ENCODE data around the gene DDX39B. TPM values are rescaled to one million over a fixed set of nuclear protein-coding genes. Genes with fewer than 3 reads are reported as not detected.

The DDX39B gene
- total RNA-seq, 6 donors from 2014 or later = 201 to 541 (median 270) TPM

DNA sequence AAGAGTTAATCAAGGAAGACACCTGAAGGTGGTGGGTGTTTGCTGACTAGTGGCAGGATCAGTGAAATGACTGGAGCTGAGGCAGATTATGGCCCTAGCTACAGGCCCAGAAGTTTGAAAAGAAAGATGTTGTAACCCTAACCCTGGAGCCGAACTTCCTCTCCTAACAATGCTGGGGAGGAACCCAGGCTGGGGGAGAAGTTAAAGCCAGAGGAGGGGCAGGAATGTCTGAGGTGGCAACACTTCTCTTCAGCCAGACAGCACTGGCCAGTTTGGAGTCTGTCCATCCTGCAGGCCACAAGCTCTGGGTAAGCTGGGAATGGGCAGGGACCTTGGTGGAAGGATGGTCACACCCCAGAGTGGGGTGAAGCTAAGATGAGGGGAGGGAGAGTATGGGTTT lies 44.2 kb upstream of the DDX39B start, which contains the start of gene LST1:
Gene LST1, plus strand, starts transcription at position 270 of the 400 bp plus-strand sequence. CDS start 1,023 bp downstream, outside the sequence.
- Histone ChIP-seq H3K27me3 (no peaks in the 10 kb centered on the region), H3K36me3 (no peaks in the 10 kb centered on the region), H3K9me3 (no peaks in the 10 kb centered on the region), H3K4me3 (peak within 1 kb of the TSS in 2 of 4 donors; percentile 22 to 34), H3K4me1 (peaks cover 20 to 45% (median 30%) of the 10 kb centered on the region in 4 donors), H3K27ac (peak within 1 kb of the TSS; percentile 43 to 84 (median 66))
- peak; percentile 48 to 68 for ATAC-seq (ENCODE audit: low FRiP score in 2 of 2)
- TF ChIP-seq POLR2A (IDR thresholded peaks at IDR 0.05) = peak in 1 of 4 donors; percentile 7
- no peak for TF ChIP-seq EP300 (IDR thresholded peaks at IDR 0.05)
- WGBS, 2 donors = 23 to 24% methylated on average over 1 of the region's 1 CpG
- peak in 1 of 2 donors; percentile 63 for DNase-seq

DNA sequence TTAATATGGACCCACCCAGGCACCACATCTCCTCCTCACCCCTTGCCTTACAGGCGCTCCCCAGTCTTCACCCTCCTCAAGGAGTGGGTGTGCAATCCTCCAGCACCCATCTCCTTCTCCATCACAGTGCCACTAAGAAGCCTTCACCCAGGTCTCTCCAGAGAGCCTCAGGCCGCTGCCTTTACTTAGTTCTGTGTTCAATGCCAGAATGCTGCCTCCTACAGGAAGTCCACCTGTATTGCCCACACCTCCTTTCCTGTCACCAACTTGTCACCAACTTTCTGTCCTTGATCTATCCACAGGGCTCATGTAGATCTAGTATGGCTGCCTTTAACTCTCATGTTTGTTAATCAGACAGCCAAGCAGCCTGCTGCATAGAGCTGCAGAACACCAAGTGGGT lies 43.7 kb upstream of the DDX39B start:
- H3K36me3 ChIP-seq = no peaks in the 10 kb centered on the region
- peaks cover 22 to 50% (median 31%) of the 10 kb centered on the region in 4 donors for H3K4me1 ChIP-seq
- H3K4me3 ChIP-seq = no peak overlapping the region
- H3K9me3 ChIP-seq = no peaks in the 10 kb centered on the region
- TF ChIP-seq POLR2AphosphoS5 (IDR thresholded peaks at IDR 0.05) = no peak
- TF ChIP-seq POLR2A (IDR thresholded peaks at IDR 0.05) = no peak
- no peak for TF ChIP-seq EP300 (IDR thresholded peaks at IDR 0.05)
- TF ChIP-seq, protein P1, sequence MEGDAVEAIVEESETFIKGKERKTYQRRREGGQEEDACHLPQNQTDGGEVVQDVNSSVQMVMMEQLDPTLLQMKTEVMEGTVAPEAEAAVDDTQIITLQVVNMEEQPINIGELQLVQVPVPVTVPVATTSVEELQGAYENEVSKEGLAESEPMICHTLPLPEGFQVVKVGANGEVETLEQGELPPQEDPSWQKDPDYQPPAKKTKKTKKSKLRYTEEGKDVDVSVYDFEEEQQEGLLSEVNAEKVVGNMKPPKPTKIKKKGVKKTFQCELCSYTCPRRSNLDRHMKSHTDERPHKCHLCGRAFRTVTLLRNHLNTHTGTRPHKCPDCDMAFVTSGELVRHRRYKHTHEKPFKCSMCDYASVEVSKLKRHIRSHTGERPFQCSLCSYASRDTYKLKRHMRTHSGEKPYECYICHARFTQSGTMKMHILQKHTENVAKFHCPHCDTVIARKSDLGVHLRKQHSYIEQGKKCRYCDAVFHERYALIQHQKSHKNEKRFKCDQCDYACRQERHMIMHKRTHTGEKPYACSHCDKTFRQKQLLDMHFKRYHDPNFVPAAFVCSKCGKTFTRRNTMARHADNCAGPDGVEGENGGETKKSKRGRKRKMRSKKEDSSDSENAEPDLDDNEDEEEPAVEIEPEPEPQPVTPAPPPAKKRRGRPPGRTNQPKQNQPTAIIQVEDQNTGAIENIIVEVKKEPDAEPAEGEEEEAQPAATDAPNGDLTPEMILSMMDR (IDR thresholded peaks at IDR 0.05) = peak in 4 of 6 experiments; percentile 4 to 27 (median 12)
- no peak for DNase-seq
- H3K27ac ChIP-seq = peak overlapping the region; percentile 43 to 84 (median 66)
- no peak for ATAC-seq (ENCODE audit: low FRiP score in 2 of 2)
- 57 to 64% methylated on average over 2 of the region's 2 CpGs for WGBS, 2 donors
- H3K27me3 ChIP-seq = no peaks in the 10 kb centered on the region

DNA sequence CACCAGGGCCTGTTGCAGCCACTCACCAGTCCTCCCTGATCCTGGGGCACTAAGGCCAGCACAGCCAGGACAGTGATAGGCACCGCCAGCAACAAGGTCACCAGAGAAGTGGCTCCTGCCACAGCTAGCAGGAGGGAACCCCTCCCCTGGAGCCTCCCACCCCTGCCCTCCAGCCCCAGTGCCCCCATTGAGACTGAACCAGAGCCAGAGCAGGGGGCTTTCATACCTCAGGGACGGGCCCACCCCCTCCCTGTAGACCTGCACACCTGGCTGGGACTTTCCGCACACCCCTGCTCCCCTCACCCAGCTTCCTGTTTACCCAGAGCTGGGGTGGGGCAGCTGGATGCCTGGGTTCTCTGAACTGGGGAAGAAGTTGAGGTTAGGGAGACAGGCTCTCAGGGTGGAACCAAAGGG lies 40.4 kb upstream of the DDX39B start, which contains the start of gene LTB:
Gene LTB, minus strand, starts transcription at position 195 of the 414 bp plus-strand sequence. Its CDS starts 7 bp downstream, at position 188.
- ATAC-seq (ENCODE audit: low FRiP score in 2 of 2) = no peak

DNA sequence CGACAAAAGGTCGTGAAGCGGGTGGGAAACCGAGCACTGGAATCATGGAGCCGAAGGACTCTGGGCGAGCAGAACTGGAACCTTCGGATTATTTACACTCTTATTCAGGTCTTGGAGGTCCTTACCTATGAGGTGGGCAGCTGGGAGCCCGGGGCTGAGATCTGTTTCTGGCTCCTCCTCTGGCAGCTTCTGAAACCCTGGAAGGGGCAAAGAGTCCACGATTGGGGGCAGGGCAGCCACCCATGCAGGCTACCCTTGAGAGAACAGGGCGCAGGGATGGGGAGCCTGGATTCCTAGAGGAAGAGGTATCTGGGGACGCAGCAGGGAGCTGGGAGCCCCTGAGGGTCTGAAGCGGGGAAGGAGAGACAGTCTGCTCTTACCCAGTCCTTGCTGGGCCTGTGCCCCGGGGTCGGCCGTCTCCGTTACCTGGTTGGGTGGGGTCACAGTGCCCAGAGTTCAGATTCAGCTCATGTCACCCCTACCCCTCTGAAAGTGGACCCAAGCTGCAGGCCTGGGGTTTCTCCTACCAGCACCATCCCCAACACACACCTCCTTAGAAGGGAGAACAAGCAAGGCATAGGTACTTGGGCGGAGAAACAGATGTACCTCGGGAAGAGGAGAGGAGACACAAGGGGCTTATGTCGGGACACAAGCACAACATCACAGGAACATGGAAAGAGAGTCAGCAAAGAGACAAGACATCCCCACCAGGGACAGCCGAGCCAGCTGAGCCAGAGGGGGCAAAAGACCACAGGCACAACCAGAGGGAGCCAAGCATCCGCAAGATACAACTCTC lies 39.8 kb upstream of the DDX39B start:
- Histone ChIP-seq H3K9me3 (no peaks in the 10 kb centered on the region), H3K27ac (peak overlapping the region; percentile 77 to 96 (median 90)), H3K4me1 (peaks cover 23 to 33% (median 32%) of the 10 kb centered on the region in 4 donors), H3K27me3 (no peaks in the 10 kb centered on the region), H3K4me3 (peak overlapping the region; percentile 67 to 87 (median 74)), H3K36me3 (no peaks in the 10 kb centered on the region)
- TF ChIP-seq, protein P1 (IDR thresholded peaks at IDR 0.05) = no peak
- TF ChIP-seq POLR2A (IDR thresholded peaks at IDR 0.05) (no peak), EP300 (IDR thresholded peaks at IDR 0.05) (no peak), POLR2AphosphoS5 (IDR thresholded peaks at IDR 0.05) (no peak)
- WGBS, 2 donors = 22 to 28% methylated on average over 17 to 21 of the region's 21 CpGs
- ATAC-seq (ENCODE audit: low FRiP score in 2 of 2) (peak in 1 of 2 donors; percentile 16), DNase-seq (no peak)

More for the DNA sequence above, 40.4 kb upstream of the DDX39B start, which contains the start of gene LTB:
- H3K36me3 ChIP-seq = no peaks in the 10 kb centered on the region
- H3K4me1 ChIP-seq = peaks cover 23 to 38% (median 33%) of the 10 kb centered on the region in 4 donors
- no peaks in the 10 kb centered on the region for H3K27me3 ChIP-seq
- peak within 1 kb of the TSS; percentile 77 to 96 (median 90) for H3K27ac ChIP-seq
- no peaks in the 10 kb centered on the region for H3K9me3 ChIP-seq
- peak within 1 kb of the TSS; percentile 67 to 87 (median 74) for H3K4me3 ChIP-seq
- peak; percentile 41 to 59 for DNase-seq
- TF ChIP-seq EP300 (IDR thresholded peaks at IDR 0.05) = no peak
- TF ChIP-seq, protein P1 (IDR thresholded peaks at IDR 0.05) = no peak
- no peak for TF ChIP-seq POLR2AphosphoS5 (IDR thresholded peaks at IDR 0.05)
- no peak for TF ChIP-seq POLR2A (IDR thresholded peaks at IDR 0.05)
- 66% methylated on average over 3 of the region's 3 CpGs; no CpG with 5 or more reads in 1 of the 2 donors for WGBS, 2 donors

DNA sequence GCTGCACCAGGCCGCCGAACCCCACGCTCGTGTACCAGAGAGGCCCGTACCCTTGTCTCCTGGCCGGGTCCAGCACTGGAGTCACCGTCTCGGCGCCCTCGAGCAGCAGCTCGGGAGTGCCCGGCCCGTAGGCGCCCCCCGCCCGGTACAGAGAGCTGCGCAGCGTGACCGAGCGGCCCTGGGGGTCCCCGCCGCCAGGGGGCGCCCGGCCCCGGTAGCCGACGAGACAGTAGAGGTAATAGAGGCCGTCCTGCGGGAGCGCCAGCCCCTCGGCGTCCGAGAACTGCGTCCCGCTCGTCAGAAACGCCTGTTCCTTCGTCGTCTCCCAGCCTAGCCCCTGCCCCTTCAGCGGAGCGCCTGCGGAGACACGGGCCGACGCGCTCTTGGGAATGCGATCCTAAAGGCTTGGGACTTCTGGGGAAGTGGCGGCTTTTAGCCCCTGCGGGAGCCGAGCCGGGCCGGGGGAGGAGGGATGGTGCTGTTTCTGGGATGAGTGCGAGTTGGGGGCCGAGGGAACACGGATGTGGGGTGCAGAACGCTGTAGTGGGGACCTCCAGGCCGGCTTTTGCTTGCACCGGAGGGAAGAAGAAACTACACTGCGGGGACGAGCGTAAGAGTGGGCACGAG lies 39.1 kb upstream of the DDX39B start:
- peaks cover 21 to 26% (median 25%) of the 10 kb centered on the region in 4 donors for H3K4me1 ChIP-seq
- H3K27me3 ChIP-seq = no peaks in the 10 kb centered on the region
- peak; percentile 93 to 99 for DNase-seq
- ATAC-seq (ENCODE audit: low FRiP score in 2 of 2) = peak; percentile 95 to 98
- H3K9me3 ChIP-seq = no peaks in the 10 kb centered on the region
- WGBS, 2 donors = 0 to 4% methylated on average over 11 to 45 of the region's 62 CpGs
- H3K4me3 ChIP-seq = peak overlapping the region; percentile 67 to 87 (median 74)
- TF ChIP-seq, protein P1 (IDR thresholded peaks at IDR 0.05) = peak; percentile 95 to 99 (median 98)
- TF ChIP-seq POLR2A (IDR thresholded peaks at IDR 0.05) (peak in 1 of 4 donors; percentile 61), EP300 (IDR thresholded peaks at IDR 0.05) (no peak), POLR2AphosphoS5 (IDR thresholded peaks at IDR 0.05) (peak in 1 of 2 donors; percentile 60)
- H3K27ac ChIP-seq = peak overlapping the region; percentile 77 to 96 (median 90)
- no peaks in the 10 kb centered on the region for H3K36me3 ChIP-seq
